GM12864 (cell line): ENCODE data around the gene P2RY1.
A peak's percentile ranks its signal among the peaks of the same experiment; 100 is the strongest.

Source experiments
- DNase-seq: peaks from one replicate; pipeline ENCODE4 v3.0.0-alpha.2; 2011; ENCODE audit warnings: low read depth
- H3K4me3 ChIP-seq: 2 replicates; pipeline ENCODE4 v1.5.1; 2011; ENCODE audit warnings: mild to moderate bottlenecking, low read depth, low read length, control low read depth
- TF ChIP-seq, protein P1 (sequence below): IDR thresholded peaks from 2 replicates; pipeline ENCODE4 v1.5.1; 2011; ENCODE audit warnings: low read depth, mild to moderate bottlenecking, moderate library complexity, low read length, control low read depth, inconsistent platforms; ENCODE audit errors: missing control alignments

Gene P2RY1

GRCh38 chr3:152827313-152827712 is 7.6 kb upstream of the P2RY1 start:
- H3K4me3 ChIP-seq, result no peak overlapping the region
- TF ChIP-seq, protein P1, sequence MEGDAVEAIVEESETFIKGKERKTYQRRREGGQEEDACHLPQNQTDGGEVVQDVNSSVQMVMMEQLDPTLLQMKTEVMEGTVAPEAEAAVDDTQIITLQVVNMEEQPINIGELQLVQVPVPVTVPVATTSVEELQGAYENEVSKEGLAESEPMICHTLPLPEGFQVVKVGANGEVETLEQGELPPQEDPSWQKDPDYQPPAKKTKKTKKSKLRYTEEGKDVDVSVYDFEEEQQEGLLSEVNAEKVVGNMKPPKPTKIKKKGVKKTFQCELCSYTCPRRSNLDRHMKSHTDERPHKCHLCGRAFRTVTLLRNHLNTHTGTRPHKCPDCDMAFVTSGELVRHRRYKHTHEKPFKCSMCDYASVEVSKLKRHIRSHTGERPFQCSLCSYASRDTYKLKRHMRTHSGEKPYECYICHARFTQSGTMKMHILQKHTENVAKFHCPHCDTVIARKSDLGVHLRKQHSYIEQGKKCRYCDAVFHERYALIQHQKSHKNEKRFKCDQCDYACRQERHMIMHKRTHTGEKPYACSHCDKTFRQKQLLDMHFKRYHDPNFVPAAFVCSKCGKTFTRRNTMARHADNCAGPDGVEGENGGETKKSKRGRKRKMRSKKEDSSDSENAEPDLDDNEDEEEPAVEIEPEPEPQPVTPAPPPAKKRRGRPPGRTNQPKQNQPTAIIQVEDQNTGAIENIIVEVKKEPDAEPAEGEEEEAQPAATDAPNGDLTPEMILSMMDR, result no peak
- DNase-seq, result no peak

DNA sequence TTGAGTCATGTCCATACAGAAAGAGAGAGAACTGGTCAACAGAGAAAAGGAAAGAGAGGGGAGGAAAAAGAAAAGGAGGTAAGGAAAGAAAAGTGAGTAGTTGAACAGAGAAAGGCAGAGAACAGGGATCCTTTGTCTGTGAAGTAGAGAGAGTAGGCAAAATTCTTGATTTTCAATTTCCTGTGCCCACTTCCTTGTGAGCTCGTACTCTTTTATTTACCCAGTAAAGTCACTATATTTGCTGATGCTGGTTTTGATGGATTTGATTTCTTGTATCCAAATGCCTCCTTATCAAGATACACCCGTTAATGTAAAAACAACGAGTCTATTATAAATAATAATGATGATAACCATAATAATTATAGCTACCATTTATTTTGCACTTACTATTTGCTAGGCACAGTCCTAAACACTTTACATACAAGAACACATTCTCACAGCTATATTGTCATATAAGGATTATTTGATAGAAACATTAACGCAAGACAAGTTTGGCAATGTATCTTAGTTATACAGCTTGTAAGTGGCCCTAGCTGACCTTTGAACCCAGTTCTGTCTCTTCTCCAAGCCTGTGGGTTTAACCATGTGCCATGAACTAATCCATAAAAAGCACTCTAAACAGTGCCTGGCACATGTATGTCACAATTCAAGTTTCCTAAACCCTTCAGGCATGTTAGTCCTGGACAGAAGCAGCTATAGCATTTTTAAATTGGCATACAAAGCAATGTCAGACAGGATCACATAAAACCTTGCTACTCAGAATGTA is 6.7 kb upstream of the P2RY1 start:
- no peak for DNase-seq
- TF ChIP-seq, protein P1, result no peak
- H3K4me3 ChIP-seq, result no peak overlapping the region

- TF ChIP-seq, protein P1, result no peak
- H3K4me3 ChIP-seq, result no peak overlapping the region
- DNase-seq, result no peak
Measured at GRCh38 chr3:152830245-152830644, 4.7 kb upstream of the P2RY1 start.

- no peak overlapping the region for H3K4me3 ChIP-seq
- TF ChIP-seq, protein P1, result no peak
- no peak for DNase-seq
Measured at GRCh38 chr3:152832046-152832445, 2.9 kb upstream of the P2RY1 start.

DNA sequence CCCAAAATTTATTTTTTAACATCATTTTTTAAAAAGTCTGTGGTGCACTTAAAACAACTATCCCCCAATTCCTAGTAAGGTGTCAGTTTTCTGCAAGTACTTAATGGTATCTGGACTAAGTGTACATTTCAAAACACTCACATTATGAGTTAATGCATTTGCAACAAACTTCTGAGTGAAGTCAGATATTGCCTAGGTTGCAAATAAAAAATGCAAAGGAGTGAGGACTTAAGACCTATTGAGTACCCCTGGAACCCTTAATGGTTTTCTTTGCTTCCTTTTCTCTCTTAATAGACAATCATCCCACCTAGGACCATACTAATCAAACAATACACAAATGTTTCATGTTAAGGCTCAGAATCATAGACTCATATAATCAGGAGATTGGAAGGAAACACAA is 1.8 kb upstream of the P2RY1 start:
- TF ChIP-seq, protein P1, result no peak
- no peak for DNase-seq
- no peak overlapping the region for H3K4me3 ChIP-seq

- H3K4me3 ChIP-seq, result peak overlapping the region; percentile 96
- TF ChIP-seq, protein P1, result peak; percentile 21
- no peak for DNase-seq
Measured at GRCh38 chr3:152834191-152834775, 648 bp upstream of the P2RY1 start.
